OCI-LY1 (cell line): Measurements from ENCODE around the gene PNMA8C.

ENCODE experiments used
- CTCF ChIP-seq: fragments of 200-600 bp; sonication (generic), shearing (Covaris generic); IDR thresholded peaks from 2 replicates; pipeline ENCODE4 v1.5.1; 2017; ENCODE audit warnings: mild to moderate bottlenecking, antibody characterized with exemption, low read length, moderate library complexity, mixed read lengths
- EZH2 ChIP-seq: fragments of 200-600 bp; sonication (generic), shearing (Covaris generic); IDR thresholded peaks from 2 replicates; pipeline ENCODE4 v1.8.0; 2017; ENCODE audit warnings: borderline replicate concordance, mixed run types, mild to moderate bottlenecking, antibody characterized with exemption, low read length, moderate library complexity, mixed read lengths

GRCh38 chr19:46469541-46470185 lies 40.9 kb upstream of the PNMA8C start:
- TF ChIP-seq CTCF = no peak
- no peak for TF ChIP-seq EZH2
